Panc1 (cell line): ENCODE data around the gene SCO2. TPM values are rescaled to one million over a fixed set of nuclear protein-coding genes. Genes with fewer than 3 reads are reported as not detected.

Experiments used
- ATAC-seq: fragments of 200-7000 bp; cut with Tn5 transposase; 2 replicates; pipeline ENCODE4 v1.9.1; 2020; ENCODE audit warnings: mild to moderate bottlenecking, moderate library complexity
- BruUV-seq: library from RNA; stranded (reverse); fragments of 400-500 nt; replicated peaks from 2 replicates; lab custom pipeline; 2021; lab: Mats Ljungman, UMichigan
- CTCF ChIA-PET: fragments of 300-600 bp; sonication (Branson Sonifier 250); formaldehyde crosslinking; loops from one replicate; lab custom pipeline; 2022; ENCODE audit warnings: antibody characterized with exemption; lab: Charles Lee
- POLR2A ChIA-PET: fragments of 300-600 bp; sonication (Branson Sonifier 250); formaldehyde crosslinking; loops from one replicate; lab custom pipeline; 2022; ENCODE audit warnings: antibody characterized with exemption; lab: Charles Lee
- DNase-seq: peaks from one replicate; pipeline ENCODE4 v3.0.0-alpha.2; 2010; ENCODE audit warnings: low read depth, low spot score
- H3K27ac ChIP-seq: 2 replicates; pipeline ENCODE4 v1.5.1; 2011; ENCODE audit warnings: mild to moderate bottlenecking, low read length, inconsistent platforms
- H3K27me3 ChIP-seq: fragments of 200-500 bp; sonication (Bioruptor generic); 2 replicates; pipeline ENCODE4 v1.6.0; 2014; ENCODE audit warnings: low read length, inconsistent platforms; ENCODE audit not compliant: control insufficient read depth, insufficient read depth
- H3K36me3 ChIP-seq: fragments of 200-500 bp; sonication (Bioruptor generic); 2 replicates; pipeline ENCODE4 v1.5.1; 2014; ENCODE audit warnings: inconsistent platforms, mild to moderate bottlenecking, low read length, moderate library complexity; ENCODE audit not compliant: control insufficient read depth, insufficient read depth
- H3K4me1 ChIP-seq: 2 replicates; pipeline ENCODE4 v1.5.1; 2011; ENCODE audit warnings: inconsistent platforms, mild to moderate bottlenecking, low read length, moderate library complexity; ENCODE audit not compliant: control insufficient read depth, insufficient read depth
- H3K4me3 ChIP-seq, 2 experiments: 2 replicates each; pipeline ENCODE4 v1.5.1; 2011 to 2012; ENCODE audit warnings: low read depth in 2 of 2, low read length in 2 of 2, mild to moderate bottlenecking in 2 of 2, inconsistent platforms in 1 of 2, moderate library complexity in 1 of 2
- H3K9me3 ChIP-seq: fragments of 200-500 bp; sonication (Bioruptor generic); 2 replicates; pipeline ENCODE4 v1.5.1; 2014; ENCODE audit warnings: low read depth, mild to moderate bottlenecking, inconsistent platforms, low read length, moderate library complexity; ENCODE audit not compliant: control insufficient read depth, insufficient read depth
- POLR2AphosphoS5 ChIP-seq: IDR thresholded peaks from 2 replicates; pipeline ENCODE4 v1.6.1; 2012; ENCODE audit warnings: mild to moderate bottlenecking, low read depth, low read length, moderate library complexity
- SIN3A ChIP-seq: IDR thresholded peaks from 2 replicates; pipeline ENCODE4 v1.6.1; 2012; ENCODE audit warnings: low read depth, mild to moderate bottlenecking, low read length, moderate library complexity, borderline replicate concordance; ENCODE audit not compliant: insufficient read depth
- TCF7L2 ChIP-seq: IDR thresholded peaks from 2 replicates; pipeline ENCODE4 v1.6.1; 2011; ENCODE audit warnings: mild to moderate bottlenecking, low read depth, low read length, inconsistent platforms
- in situ Hi-C: cut with HindIII; loops from 2 replicates; pipeline ENCODE4 v1.10.0; 2016; ENCODE audit warnings: low sequenced_read_pairs, low pct_unique_long_range_greater_than_20kb
- intact Hi-C: fragments of 100-400 bp; cut with micrococcal nuclease; formaldehyde crosslinking; loops from one replicate; pipeline ENCODE4 v1.10.0; 2022; ENCODE audit not compliant: unreplicated experiment
- total RNA-seq: library from RNA; stranded (reverse); gene quantifications from one replicate; pipeline ENCODE4 v1.2.1, GENCODE V29; 2021; ENCODE audit not compliant: unreplicated experiment
- TF ChIP-seq, protein P1 (sequence below): fragments of 450-650 bp; IDR thresholded peaks from 2 replicates; pipeline ENCODE4 v1.5.1; 2017; ENCODE audit warnings: mild to moderate bottlenecking
- TF ChIP-seq, protein P2 (sequence below), 2 experiments: IDR thresholded peaks; 2 replicates each; pipeline ENCODE4 v1.6.1; 2011 to 2012; ENCODE audit warnings: low read depth in 2 of 2, control low read depth in 1 of 2, low read length in 1 of 2, mild to moderate bottlenecking in 1 of 2, moderate library complexity in 1 of 2; ENCODE audit not compliant: insufficient read depth in 1 of 2

SCO2 gene
- total RNA-seq, 1 experiment from 2014 or later = 14.2 TPM

DNA sequence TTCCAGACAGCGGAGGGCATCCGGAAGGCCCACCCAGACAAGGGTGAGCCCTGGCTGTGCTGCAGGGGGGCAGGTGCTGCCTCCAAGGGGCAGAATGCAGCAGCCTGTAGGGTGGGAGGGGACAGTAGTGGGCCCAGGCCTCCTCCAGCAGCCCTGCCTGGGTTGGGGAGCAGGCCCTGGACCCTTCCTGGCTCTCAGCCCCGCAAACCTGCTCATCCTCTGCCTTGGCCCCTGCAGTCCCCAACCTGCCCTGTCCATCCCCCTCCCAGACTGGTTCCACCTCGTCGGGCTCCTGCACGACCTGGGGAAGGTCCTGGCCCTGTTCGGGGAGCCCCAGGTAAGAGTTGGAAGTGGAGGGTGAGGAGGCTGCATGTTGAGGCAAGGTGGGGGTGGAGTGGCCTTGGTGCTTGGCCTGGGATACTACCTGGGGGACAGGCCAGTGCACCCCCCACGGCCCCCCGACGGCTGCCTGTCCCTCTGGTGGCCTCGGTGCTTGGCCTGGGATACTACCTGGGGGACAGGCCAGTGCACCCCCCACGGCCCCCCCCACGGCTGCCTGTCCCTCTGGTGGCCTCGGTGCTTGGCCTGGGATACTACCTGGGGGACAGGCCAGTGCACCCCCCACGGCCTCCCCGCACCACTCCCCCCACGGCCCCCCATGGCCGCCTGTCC is 37.3 kb downstream of the SCO2 start:
- ATAC-seq (no peak), DNase-seq (no peak)
- TF ChIP-seq, protein P1, sequence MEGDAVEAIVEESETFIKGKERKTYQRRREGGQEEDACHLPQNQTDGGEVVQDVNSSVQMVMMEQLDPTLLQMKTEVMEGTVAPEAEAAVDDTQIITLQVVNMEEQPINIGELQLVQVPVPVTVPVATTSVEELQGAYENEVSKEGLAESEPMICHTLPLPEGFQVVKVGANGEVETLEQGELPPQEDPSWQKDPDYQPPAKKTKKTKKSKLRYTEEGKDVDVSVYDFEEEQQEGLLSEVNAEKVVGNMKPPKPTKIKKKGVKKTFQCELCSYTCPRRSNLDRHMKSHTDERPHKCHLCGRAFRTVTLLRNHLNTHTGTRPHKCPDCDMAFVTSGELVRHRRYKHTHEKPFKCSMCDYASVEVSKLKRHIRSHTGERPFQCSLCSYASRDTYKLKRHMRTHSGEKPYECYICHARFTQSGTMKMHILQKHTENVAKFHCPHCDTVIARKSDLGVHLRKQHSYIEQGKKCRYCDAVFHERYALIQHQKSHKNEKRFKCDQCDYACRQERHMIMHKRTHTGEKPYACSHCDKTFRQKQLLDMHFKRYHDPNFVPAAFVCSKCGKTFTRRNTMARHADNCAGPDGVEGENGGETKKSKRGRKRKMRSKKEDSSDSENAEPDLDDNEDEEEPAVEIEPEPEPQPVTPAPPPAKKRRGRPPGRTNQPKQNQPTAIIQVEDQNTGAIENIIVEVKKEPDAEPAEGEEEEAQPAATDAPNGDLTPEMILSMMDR = no peak
- TF ChIP-seq POLR2AphosphoS5 = no peak
- TF ChIP-seq, protein P2, sequence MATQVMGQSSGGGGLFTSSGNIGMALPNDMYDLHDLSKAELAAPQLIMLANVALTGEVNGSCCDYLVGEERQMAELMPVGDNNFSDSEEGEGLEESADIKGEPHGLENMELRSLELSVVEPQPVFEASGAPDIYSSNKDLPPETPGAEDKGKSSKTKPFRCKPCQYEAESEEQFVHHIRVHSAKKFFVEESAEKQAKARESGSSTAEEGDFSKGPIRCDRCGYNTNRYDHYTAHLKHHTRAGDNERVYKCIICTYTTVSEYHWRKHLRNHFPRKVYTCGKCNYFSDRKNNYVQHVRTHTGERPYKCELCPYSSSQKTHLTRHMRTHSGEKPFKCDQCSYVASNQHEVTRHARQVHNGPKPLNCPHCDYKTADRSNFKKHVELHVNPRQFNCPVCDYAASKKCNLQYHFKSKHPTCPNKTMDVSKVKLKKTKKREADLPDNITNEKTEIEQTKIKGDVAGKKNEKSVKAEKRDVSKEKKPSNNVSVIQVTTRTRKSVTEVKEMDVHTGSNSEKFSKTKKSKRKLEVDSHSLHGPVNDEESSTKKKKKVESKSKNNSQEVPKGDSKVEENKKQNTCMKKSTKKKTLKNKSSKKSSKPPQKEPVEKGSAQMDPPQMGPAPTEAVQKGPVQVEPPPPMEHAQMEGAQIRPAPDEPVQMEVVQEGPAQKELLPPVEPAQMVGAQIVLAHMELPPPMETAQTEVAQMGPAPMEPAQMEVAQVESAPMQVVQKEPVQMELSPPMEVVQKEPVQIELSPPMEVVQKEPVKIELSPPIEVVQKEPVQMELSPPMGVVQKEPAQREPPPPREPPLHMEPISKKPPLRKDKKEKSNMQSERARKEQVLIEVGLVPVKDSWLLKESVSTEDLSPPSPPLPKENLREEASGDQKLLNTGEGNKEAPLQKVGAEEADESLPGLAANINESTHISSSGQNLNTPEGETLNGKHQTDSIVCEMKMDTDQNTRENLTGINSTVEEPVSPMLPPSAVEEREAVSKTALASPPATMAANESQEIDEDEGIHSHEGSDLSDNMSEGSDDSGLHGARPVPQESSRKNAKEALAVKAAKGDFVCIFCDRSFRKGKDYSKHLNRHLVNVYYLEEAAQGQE (IDR thresholded peaks at IDR 0.05; ENCODE audit: insufficient read depth in 1 of 2, low read depth in 2 of 2, low read length in 1 of 2) = no peak
- no peak for TF ChIP-seq SIN3A
- TF ChIP-seq TCF7L2 = no peak
- in situ Hi-C loops = no loop called here
- no peak overlapping the region for H3K27ac ChIP-seq
- no TSS peak for BruUV-seq
- H3K27me3 ChIP-seq = no peaks in the 10 kb centered on the region
- ChIA-PET CTCF (no interaction called here), POLR2A (no interaction called here)
- no peaks in the 10 kb centered on the region for H3K9me3 ChIP-seq
- peaks cover 13% of the 10 kb centered on the region for H3K4me1 ChIP-seq
- H3K4me3 ChIP-seq = no peak overlapping the region
- no peaks in the 10 kb centered on the region for H3K36me3 ChIP-seq
- intact Hi-C loops = no loop called here

DNA sequence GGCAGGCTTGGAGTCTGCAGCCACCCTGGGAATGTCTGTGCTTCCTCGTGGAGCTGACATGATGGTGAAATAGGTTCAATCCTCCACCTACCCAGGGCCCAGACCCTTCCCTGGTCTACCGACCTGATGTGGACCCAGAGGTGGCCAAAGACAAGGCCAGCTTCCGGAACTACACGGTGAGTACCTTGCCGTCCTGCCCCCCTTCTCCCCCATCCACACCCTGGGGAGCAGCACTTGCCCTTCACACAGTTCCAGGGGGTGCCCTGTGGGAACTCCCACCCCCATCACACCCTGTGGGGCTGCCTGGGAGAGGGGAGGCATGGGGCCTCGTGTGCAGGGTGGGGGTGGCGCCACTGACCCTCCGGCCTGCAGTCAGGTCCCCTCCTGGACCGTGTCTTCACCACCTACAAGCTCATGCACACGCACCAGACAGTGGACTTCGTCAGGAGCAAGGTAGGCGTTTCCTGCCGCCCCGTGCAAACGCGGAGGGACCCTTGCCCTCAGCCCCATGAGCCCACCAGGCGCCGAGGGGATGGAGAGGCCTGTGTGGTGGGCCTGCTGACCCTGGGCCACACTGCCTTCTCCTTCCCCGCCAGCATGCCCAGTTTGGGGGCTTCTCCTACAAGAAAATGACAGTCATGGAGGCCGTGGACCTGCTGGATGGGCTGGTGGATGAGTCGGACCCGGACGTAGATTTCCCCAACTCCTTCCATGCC is 38.0 kb downstream of the SCO2 start:
- ChIA-PET CTCF (no interaction called here), POLR2A (no interaction called here)
- no peak overlapping the region for H3K27ac ChIP-seq
- H3K36me3 ChIP-seq = no peaks in the 10 kb centered on the region
- in situ Hi-C loops = no loop called here
- no peak for ATAC-seq
- no peaks in the 10 kb centered on the region for H3K27me3 ChIP-seq
- no peaks in the 10 kb centered on the region for H3K9me3 ChIP-seq
- DNase-seq = no peak
- H3K4me1 ChIP-seq = peaks cover 13% of the 10 kb centered on the region
- H3K4me3 ChIP-seq = no peak overlapping the region
- BruUV-seq = no TSS peak
- no peak for TF ChIP-seq SIN3A
- TF ChIP-seq TCF7L2 = no peak
- TF ChIP-seq, protein P2 (IDR thresholded peaks at IDR 0.05; ENCODE audit: insufficient read depth in 1 of 2, low read depth in 2 of 2, low read length in 1 of 2) = no peak
- TF ChIP-seq POLR2AphosphoS5 = no peak
- TF ChIP-seq, protein P1 = no peak
- intact Hi-C loops = no loop called here
